Epidermal melanocyte (primary cell): Measurements from ENCODE around the gene CLTCL1.
"Not testable (repeated sequence)": the region's sequence is repeated elsewhere in the genome, so short reads cannot be mapped to it uniquely, and the experiment has no call there.

Experiments used
- DNase-seq: peaks from one replicate; pipeline ENCODE4 v3.0.0; 2011; ENCODE audit warnings: low spot score; ENCODE audit not compliant: insufficient read length

CLTCL1 gene

DNA sequence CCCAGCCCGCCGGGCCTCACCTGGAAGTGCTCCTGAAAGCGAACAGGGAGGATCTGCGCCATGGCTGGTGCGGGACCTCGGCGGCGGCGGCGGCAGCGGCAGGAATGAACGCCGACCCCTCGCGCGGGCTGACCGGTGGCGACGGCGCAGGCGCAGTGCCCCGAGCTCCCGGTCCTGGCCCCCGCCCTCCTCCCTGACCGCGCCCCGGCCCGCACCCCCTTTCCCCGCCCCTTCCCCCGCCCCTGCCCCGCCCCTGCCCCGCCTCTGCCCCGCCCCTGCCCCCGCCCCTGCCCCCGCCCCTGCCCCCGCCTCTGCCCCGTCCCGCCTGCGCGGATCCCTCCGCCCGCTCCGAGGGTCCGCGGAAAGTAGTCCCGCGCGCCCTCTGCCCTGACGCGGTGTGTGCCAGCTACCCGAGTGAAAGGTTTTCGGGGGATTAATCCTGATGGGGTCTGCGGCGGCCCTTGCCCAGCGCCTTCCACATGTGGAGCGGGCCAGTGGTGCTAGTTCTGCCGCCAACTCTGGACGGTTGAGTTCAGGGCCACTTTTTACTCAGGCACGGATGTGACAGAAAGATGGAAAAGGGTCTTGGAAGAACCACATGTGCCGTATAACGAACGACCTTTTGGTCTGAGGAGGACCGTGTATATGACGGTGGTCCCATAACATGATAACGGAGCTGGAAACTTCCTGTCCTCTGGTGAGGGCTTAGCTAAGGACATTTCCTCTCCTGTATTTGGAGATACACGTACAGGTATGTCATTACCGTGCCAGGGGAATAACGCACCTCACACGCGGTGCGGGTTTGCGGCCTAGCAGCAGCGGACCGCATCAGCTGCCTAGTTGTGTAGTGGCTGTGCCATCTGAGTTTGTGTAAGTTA is at the start of gene CLTCL1:
Gene CLTCL1, minus strand, starts transcription at position 140 of the 878 bp plus-strand sequence. Its CDS starts 78 bp downstream, at position 62.
- DNase-seq: peak; percentile 84

DNA sequence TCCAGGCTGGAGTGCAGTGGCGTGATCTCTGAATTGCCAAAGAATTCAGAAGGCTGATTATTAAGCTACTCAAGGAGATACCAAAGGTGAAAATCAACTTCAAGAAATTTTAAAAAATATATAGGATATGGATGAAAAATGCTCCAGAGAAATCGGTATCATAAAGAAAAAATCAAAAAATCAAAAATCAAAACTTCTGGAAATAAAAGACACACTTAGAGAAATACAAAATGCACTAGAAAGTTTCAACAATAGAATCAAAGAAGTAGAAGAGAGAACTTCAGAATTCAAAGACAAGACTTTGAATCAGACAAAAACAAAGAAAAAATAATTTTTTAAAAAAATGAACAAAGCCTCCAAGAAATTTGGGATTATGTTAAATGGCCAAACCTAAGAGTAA is 45.6 kb upstream of the CLTCL1 start:
- no peak for DNase-seq

DNA sequence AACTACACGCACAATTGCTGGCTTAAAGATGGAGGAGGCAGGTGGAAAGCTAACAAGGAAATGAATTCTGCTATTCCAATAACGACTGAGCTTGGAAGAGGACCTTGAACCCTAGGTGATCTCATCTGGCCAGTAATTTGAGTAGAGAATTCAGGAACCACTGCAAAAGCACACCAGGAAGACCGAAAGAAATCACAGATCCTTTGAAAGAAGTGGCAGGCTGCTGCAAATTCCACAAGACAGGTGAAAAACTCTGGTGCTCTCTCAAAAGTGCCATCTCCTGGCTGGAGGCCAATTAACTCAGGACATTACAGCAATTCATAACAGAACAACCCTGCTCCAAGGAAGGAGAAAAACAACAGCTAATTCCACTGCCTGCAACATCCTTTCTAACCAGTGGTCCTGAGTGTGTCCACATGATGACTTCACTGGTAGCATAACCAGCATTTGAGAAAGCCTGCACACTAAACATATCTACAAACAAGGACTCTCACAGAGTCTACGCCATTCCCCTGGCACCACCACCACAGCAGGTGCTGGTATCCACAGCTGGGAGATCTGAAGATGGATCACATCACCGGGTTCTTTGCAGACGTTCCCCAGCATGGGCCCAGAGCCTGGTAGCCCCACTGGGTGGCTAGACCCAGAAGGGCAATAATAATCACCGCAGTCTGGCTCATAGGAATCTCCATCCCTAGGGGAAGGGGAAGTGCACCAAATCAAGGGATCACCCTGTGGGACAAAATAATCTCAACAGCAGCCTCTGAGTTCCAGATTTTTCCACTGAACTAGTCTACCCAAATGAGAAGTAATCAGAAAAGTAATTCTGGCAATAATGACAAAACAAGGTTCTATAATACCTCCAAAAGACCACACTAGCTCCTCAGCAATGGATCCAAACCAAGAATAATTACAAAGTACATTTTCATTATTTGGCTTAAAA is 44.9 kb upstream of the CLTCL1 start:
- DNase-seq: no peak

DNA sequence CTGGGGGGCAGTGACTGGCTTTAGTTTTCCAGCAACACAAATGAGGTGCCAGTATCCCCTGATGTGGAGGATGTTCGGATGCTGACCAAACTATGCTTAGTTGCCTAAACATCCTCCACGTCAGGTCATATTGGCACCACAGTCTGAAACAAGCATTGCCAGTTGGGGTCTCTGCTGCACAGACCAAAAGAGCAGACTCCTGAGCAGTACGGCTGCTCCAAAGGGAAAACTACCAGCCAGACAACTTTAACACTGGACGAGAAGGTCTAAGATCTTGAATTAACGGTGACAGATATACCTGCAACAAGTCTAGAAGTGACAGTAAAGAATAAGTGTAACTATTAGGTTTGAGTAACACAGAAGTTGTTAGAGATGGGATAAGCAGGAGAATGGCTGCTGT is 40.5 kb upstream of the CLTCL1 start:
- DNase-seq: no peak

DNA sequence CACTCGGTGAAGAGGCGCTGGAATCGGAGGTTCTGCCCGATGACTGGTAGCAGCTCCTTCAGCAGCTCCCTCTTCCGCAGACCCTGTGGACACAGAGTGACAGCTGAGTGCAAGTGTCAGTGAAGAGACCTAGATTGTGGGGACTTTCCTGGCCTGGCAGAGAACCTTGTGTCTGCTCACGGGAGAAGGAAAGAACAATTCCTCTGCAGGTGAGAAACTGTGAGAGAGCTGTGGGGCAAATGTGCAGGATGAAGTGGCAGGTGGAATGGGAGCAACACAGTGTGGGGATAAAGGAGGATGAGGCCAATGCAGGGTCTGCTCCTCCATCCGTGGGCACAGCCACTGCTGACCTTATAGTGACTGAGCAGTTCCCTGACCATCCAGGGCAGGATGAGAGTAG is 40.0 kb upstream of the CLTCL1 start:
- DNase-seq: no peak

DNA sequence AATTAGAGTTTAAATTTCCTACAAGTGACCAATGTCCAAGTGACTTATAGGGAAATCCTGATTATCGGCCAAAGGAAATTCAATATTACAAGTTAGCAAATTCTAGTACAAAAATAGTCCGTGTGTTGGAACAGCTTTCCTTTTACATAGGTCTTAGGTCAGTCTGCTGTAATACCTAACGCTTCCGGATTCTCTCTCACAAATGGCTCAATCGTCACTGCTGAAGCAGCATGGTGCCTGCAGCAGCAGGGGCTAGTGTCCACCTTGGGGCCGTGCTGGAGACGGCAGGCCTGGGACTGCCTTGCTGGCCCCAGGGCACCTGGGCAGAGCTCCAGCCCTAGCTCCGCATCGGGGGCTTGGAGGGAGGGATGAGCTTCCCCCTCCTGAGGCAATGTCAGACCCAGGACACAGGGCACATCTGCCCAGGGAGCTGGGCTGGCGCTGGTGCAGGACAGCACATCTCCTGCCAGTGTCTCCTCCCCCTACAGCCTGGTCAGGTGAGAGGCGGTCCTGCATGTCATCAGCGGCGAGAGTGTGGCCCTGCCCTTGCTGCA is 39.4 kb upstream of the CLTCL1 start:
- DNase-seq: no peak

DNA sequence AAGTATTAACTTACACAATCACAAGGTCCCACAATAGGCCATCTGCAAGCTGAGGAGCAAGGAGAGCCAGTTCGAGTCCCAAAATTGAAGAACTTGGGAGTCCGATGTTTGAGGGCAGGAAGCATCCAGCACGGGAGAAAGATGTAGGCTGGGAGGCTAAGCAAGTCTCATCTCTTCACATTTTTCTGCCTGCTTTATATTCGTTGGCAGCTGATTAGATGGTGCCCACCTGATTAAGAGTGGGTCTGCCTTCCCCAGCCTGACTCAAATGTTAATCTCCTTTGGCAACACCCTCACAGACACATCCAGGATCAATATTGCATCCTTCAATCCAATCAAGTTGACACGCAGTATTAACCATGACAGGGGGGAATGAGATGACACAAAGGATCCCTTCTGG is 38.7 kb upstream of the CLTCL1 start:
- DNase-seq: not testable (repeated sequence)

DNA sequence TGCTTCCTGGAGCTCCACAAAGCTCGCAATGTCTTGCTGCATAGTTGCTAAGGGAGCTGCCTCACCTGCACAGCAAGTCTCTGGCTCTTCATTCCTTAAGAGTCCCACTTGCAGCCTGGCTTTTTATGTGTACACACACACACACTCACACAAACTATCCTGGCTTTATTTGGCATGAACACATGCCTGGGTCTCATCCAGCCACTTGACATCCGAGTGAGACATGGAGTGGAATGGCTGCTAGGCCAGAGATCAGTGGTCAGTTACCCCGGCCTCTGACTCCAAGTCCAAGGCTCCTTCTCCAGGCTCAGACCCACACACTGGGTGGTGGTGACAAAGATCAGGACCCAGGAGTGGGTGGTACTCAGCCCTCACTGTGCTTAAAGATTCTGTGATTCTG is 37.9 kb upstream of the CLTCL1 start:
- no peak for DNase-seq

DNA sequence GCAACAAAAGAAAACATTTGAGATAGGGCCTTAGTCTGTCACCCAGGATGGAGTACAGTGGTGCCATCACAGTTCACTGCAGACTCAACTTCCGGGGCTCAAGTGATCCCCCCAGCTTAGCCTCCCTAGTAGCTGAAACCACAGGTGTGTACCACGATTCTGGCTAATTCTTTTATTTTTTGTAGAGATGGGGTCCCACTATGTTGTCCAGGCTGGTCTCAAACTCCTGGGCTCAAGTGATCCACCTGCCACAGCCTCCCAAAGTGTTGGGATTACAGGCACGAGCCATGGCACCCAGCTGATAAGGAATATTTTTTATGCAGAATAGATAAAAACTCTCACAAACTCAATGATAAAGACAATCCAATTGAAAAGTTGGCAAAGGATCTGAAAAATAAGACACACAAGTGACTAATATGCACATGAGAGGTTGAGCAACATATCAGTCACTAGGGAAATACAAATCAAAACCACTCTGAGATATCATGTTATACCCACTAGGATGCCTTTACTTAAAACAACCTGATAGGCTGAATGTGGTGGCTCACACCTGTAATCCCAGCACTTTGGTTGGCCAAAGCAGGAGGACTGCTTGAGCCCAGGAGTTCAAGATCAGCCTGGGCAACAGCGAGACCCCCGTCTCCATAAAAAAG is 33.9 kb upstream of the CLTCL1 start:
- DNase-seq: no peak

DNA sequence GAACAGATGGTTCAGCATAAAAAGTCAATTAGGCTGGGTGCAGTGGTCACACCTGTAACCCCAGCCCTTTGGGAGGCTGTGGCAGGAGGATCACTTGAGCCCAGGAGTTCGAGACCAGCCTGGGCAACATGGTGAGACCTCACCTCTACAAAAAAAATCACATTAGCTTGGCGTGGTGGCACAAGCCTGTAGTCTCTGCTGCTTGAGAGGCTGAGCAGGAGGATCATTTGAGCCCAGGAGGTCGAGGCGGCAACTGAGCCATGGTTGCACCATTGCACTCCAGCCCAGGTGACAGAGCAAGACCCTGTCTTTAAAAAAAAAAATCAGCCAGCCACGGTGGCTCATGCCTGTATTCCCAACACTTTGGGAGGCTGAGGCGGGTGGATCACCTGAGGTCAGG is 31.9 kb upstream of the CLTCL1 start:
- not testable (repeated sequence) for DNase-seq

DNA sequence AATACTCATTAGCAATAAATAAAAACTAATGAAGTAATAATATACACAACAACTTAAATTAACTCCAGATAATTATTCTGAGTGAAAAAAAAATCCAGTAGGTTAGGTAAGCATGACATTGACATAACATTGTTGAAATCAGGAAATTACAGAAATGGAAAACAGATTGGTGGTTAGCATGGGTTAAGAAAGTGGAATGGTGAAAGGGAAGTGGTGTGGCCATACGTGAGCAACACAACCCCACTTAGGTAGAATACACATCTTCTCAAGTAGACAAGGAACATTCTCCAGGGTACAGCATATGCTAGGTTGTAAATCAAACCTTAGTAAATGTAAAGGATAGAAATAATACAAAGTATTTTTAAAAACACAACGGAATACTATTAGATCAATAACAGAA is 30.2 kb upstream of the CLTCL1 start:
- DNase-seq: no peak

DNA sequence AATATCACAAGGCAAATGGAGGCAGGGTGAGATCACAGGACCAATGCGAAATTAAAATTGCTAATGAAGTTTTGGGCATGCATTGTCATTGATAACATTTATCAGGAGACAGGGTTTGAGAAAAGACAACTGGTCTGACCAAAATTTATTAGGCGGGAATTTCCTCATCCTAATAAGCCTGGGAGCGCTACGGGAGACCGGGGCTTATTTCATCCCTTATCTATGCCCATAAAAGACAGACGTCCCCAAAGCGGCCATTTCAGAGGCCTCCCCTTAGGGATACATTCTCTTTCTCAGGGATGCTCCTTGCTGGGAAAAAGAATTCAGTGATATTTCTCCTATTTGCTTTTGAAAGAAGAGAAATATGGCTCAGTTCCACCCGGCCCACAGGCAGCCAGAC is 28.6 kb upstream of the CLTCL1 start:
- DNase-seq: not testable (repeated sequence)

DNA sequence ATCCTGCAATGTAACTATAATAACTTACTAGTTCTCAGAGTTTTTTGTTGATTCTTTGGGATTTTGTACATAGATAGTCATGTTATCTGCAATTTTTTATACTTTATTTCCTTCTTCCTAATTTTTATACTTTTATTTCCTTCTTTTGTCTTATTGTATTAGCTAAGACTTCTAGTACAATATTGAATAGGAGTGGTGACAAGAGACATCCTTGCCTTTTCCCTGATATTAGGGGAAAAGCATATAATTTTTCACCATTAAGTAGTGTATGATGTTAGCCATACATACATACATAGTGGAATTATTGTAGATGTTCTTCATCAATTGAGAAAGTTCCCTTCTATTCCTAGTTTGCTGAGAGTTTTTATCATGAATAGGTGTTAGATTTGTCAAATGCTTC is 27.8 kb upstream of the CLTCL1 start:
- DNase-seq: no peak

DNA sequence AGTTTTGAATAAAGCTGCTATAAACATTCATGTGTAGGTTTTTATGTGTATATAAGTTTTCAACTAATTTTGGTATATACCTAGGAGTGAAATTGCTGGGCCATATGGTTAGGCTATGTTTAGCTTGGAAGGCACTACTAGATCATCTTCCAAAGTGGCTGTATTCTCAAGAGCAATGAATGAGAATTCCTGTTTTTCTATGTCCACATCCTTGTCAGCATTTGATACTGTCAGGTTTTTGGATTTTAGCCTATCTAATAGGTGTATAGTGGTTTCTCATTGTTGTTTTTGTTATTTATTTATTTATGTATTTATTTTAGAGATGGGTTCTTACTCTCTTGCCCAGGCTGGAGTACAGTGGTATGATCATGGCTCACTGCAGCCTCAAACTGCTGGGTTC is 26.3 kb upstream of the CLTCL1 start:
- DNase-seq: no peak

DNA sequence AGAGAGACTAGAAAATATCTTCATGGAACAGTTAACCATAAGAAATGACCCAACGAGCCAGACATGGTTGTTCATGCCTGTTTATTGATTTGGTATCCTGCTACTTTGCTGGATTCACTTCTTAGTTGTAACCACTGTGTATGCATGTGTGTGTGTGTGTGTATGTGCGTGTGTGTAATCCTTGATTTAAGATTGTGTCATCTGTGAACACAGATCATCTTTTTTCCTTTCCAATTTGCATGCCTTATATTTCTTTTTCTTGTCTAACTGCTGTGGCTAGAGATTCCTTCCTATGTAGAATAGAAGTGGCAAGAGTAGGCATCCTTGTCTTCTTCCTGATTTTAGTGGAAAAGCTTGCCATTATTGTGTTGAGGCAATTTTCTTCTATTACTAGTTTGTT is 16.4 kb upstream of the CLTCL1 start:
- no peak for DNase-seq

DNA sequence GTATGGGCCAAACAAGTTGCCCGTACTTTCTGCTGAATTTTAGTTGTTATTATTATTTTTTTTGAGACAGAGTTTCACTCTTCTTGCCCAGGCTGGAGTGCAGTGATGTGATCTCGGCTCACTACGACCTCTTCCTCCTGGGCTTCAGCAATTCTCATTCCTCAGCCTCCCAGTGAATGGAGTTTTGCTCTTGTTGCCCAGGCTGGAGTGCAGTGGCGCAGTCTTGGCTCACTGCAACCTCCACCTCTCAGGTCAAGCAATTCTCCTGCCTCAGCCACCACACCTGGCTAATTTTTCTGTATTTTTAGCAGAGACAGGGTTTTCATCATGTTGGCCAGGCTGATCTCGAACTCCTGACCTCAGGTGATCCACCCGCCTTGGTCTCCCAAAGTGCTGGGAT is 15.0 kb upstream of the CLTCL1 start:
- DNase-seq: not testable (repeated sequence)

DNA sequence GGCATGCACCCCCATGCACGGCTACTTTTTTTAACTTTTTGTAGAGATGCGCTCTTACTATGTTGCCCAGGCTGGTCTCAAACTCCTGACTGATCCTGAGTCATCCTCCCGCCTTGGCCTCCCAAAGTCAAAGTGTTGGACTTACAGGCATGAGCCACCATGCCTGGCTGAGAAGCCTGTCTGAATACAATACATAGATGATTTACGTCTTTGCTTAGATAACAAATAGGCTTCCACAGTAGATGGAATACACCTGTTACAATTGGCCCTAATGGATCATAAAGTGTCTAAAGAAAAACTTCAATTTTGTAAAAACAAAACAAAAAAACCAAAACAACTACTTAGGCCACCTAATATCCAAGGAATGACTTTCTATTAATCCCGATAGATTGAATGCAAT is 13.0 kb upstream of the CLTCL1 start:
- no peak for DNase-seq

DNA sequence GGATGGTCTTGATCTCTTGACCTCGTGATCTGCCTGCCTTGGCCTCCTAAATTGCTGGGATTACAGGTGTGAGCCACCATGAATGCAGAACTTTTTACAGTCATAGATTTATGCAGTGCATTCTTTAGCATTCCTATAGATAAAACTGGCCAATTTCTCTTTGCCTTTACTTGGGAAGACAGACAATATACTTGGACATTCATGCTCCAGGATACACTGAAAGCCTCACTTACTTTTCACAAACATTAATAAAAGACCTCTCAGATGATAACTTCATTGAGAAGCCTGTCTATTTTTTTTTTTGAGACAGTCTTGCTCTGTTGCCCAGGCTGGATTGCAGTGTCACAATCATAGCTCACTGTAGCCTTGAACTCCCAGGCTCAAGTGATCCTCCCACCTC is 12.3 kb upstream of the CLTCL1 start:
- no peak for DNase-seq

DNA sequence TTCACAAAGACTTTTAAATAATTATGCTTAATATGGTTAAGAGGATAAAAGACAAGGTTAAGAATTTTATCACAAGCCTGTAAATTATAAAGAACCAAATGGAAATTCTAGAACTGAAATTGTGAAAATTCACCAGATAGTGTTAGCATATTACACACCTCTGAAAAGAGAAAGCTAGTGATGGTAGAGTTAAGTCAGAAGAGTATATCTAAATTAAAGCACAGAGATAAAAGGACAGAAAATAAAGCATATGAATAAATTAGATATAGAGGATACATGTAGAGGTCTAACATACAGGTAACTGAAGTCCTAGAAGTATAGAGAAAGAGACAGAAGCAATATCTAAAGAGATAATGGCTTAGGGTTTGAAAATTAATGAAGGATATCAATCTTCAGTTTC is 4.2 kb upstream of the CLTCL1 start:
- no peak for DNase-seq

DNA sequence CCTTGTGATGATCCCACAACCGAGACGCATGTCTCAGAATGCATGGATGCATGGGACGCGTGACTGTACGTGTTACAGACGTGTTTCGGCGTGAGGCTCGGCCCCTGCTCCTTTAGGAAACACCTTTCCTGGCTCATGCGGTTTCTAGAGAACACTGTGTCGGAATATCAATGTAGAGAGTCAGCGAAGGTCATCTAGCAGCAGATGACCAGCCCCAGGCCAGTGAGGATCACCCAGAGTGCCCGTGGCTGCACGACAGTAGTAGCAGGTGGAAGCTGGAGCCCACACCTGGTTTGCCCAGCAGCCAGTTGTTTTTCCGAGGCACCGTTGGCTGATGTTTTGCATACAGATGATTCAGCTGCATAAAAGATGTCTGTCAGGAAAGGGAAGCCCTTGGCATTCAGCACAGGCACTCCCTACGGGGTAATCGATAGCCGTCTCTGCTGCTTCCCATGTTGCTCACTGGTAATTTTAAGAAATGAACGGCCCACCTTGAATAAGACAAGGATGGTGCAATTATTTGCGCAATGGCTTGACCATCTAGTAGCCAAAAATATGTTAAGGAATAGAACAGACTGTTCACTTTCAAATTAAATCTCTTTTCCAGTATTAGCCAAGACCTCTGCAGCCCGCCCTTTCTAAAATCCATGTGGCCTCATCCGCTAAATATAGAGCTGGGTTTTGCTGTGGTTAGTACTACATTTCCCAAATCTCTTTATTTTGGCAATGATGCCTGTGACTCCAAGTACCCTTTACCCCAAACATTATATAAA is 1.1 kb upstream of the CLTCL1 start:
- DNase-seq: no peak

DNA sequence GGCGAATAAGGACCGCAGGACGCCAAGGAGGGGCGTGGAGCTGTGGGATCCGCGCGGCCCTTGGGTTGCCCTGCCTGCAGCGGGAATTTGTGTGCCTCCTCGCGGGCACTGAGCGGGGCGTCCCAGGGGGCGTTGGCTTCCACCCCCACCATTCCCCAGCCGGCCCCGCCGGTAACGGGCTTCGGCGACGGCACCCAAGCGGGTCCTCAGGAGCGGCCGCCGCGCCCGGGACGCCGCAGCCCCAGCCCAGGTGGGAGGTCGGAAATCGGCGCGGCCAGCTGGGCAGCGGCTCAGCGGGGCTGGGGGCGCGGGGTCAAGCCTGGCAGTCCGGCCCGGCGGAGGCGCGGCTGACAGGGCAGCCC is 320 bp downstream of the CLTCL1 start:
- DNase-seq: no peak
